ENCODE measurements around the gene LDLRAD4. TPM values are rescaled to one million over a fixed set of nuclear protein-coding genes. Genes with fewer than 3 reads are reported as not detected.

Gene LDLRAD4
- total RNA-seq, 1 donor from 2014 or later = 20.4 TPM

DNA sequence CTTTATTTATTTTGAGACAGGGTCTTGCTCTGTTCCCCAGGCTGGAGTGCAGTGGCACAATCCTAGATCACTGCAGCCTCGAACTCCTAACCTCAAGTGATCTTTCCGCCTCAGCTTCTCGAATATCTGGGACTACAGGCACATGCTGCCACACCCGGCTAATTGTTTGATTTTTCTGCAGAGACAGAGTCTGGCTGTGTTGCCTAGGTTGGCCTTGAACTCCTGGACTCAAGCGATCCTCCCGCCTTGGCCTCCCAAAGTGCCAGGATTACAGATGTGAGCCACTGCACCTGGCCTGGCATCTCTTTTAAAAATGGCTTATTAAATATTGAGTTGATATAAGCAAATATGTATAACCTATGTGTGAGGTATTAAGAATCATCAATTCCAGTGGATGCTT, 298.3 kb downstream of the LDLRAD4 start:
- DNase-seq (ENCODE audit: extremely low spot score, unreplicated experiment) = peak; percentile 32
- Mint-ChIP-seq H3K9me3 (ENCODE audit: unreplicated experiment) (peaks cover 13% of the 10 kb centered on the region), H3K27ac (ENCODE audit: unreplicated experiment) (no peak overlapping the region), H3K4me1 (ENCODE audit: unreplicated experiment) (peaks cover 7% of the 10 kb centered on the region), H3K27me3 (ENCODE audit: unreplicated experiment) (no peaks in the 10 kb centered on the region), H3K4me3 (ENCODE audit: unreplicated experiment) (no peak overlapping the region), H3K36me3 (ENCODE audit: unreplicated experiment) (no peaks in the 10 kb centered on the region)
- TF ChIP-seq, protein P1, sequence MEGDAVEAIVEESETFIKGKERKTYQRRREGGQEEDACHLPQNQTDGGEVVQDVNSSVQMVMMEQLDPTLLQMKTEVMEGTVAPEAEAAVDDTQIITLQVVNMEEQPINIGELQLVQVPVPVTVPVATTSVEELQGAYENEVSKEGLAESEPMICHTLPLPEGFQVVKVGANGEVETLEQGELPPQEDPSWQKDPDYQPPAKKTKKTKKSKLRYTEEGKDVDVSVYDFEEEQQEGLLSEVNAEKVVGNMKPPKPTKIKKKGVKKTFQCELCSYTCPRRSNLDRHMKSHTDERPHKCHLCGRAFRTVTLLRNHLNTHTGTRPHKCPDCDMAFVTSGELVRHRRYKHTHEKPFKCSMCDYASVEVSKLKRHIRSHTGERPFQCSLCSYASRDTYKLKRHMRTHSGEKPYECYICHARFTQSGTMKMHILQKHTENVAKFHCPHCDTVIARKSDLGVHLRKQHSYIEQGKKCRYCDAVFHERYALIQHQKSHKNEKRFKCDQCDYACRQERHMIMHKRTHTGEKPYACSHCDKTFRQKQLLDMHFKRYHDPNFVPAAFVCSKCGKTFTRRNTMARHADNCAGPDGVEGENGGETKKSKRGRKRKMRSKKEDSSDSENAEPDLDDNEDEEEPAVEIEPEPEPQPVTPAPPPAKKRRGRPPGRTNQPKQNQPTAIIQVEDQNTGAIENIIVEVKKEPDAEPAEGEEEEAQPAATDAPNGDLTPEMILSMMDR (IDR thresholded peaks at IDR 0.05) = no peak

DNA sequence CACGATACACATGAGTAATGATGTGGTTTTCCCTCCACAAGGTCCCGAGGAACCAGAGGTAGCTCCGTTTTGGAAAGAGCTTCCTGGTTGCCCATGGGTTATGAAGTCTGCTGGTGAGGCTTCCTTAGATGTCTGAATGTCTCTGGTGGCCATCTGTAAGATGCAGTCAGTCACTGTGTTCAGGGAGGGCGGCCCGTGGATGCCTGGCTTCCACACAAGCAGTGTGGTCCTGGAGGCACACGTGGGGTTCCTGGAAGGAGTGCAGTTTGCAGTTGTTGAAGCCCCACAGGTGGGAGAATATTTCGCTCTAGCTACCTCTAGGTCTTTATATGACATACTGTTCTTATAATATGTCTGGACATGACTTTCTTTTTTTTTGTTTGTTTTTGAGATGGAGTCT, 298.8 kb downstream of the LDLRAD4 start:
- Mint-ChIP-seq H3K4me1 (ENCODE audit: unreplicated experiment) (peaks cover 7% of the 10 kb centered on the region), H3K9me3 (ENCODE audit: unreplicated experiment) (peaks cover 13% of the 10 kb centered on the region), H3K36me3 (ENCODE audit: unreplicated experiment) (no peaks in the 10 kb centered on the region), H3K27me3 (ENCODE audit: unreplicated experiment) (no peaks in the 10 kb centered on the region), H3K4me3 (ENCODE audit: unreplicated experiment) (no peak overlapping the region), H3K27ac (ENCODE audit: unreplicated experiment) (no peak overlapping the region)
- peak; percentile 77 for DNase-seq (ENCODE audit: extremely low spot score, unreplicated experiment)
- TF ChIP-seq, protein P1 (IDR thresholded peaks at IDR 0.05) = no peak

DNA sequence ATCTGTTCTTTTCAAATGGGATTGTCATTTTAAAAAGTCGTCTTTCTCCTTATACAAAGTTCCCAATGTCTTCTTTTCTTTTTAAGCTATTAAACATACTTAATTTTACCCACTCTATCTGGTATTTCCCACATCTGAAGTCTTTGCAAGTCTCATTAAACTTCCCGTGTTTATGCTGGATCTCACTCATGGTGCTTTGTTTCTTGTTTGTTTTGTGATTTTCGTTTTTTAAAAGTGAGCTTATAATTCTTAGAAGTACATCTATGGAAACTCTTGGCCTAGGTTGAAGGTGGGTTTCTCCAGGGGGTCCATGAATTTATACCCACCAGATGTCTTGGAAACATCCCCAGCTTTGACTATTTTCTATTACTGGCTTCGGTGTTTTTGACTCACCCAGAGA, 299.8 kb downstream of the LDLRAD4 start:
- no peak overlapping the region for H3K27ac Mint-ChIP-seq (ENCODE audit: unreplicated experiment)

DNA sequence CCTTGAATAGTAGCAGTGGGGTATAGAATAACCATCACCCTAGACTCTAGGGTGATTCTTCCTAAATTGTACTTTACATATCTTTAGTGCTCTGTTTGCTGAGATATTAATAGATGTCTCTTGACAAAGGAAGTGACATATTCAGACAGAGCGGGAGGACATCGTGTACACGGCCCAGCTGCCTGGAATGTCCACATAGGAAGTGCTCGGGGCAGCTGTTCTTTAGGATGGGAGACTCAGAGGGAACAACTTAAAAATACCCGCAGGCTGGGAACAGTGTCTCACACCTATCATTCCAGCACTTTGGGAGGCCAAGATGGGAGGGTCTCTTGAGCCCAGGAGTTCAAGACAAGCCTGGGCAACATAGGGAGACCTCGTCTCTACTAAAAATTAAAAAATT, 301.7 kb downstream of the LDLRAD4 start:
- H3K27ac Mint-ChIP-seq (ENCODE audit: unreplicated experiment) = no peak overlapping the region
- DNase-seq (ENCODE audit: extremely low spot score, unreplicated experiment) = no peak
- H3K36me3 Mint-ChIP-seq (ENCODE audit: unreplicated experiment) = no peaks in the 10 kb centered on the region
- H3K4me1 Mint-ChIP-seq (ENCODE audit: unreplicated experiment) = no peaks in the 10 kb centered on the region
- TF ChIP-seq, protein P1 (IDR thresholded peaks at IDR 0.05) = no peak
- no peak overlapping the region for H3K4me3 Mint-ChIP-seq (ENCODE audit: unreplicated experiment)
- peaks cover 13% of the 10 kb centered on the region for H3K9me3 Mint-ChIP-seq (ENCODE audit: unreplicated experiment)
- no peaks in the 10 kb centered on the region for H3K27me3 Mint-ChIP-seq (ENCODE audit: unreplicated experiment)

More for the DNA sequence above, 299.8 kb downstream of the LDLRAD4 start:
- H3K9me3 Mint-ChIP-seq (ENCODE audit: unreplicated experiment) = peaks cover 13% of the 10 kb centered on the region
- TF ChIP-seq, protein P1 (IDR thresholded peaks at IDR 0.05) = no peak
- H3K36me3 Mint-ChIP-seq (ENCODE audit: unreplicated experiment) = no peaks in the 10 kb centered on the region
- H3K4me1 Mint-ChIP-seq (ENCODE audit: unreplicated experiment) = peaks cover 3% of the 10 kb centered on the region
- no peak overlapping the region for H3K4me3 Mint-ChIP-seq (ENCODE audit: unreplicated experiment)
- H3K27me3 Mint-ChIP-seq (ENCODE audit: unreplicated experiment) = no peaks in the 10 kb centered on the region
- no peak for DNase-seq (ENCODE audit: extremely low spot score, unreplicated experiment)

DNA sequence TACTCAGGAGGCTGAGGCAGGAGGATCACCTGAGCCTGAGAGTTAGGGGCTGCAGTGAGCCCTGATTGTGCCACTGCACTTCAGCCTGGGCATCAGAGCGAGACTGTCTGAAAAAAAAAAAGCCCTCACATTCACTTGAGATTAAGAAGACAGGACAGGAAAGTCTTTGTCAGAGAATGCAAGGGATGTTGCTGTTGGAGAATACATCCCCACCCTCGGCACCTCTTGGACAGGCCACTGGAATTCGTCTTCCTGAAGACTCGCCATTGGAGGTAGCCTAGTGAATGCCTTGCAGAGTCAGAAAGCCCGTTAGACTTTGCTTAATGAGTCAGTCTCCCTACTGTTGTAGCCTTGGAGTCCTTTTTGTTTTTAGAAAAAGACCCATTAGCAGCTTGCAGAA, 302.2 kb downstream of the LDLRAD4 start:
- Mint-ChIP-seq H3K4me3 (ENCODE audit: unreplicated experiment) (no peak overlapping the region), H3K36me3 (ENCODE audit: unreplicated experiment) (no peaks in the 10 kb centered on the region)
- TF ChIP-seq, protein P1 (IDR thresholded peaks at IDR 0.05) = no peak

More for the DNA sequence above, 302.2 kb downstream of the LDLRAD4 start:
- H3K9me3 Mint-ChIP-seq (ENCODE audit: unreplicated experiment) = peaks cover 13% of the 10 kb centered on the region
- H3K27me3 Mint-ChIP-seq (ENCODE audit: unreplicated experiment) = no peaks in the 10 kb centered on the region
- no peak overlapping the region for H3K27ac Mint-ChIP-seq (ENCODE audit: unreplicated experiment)
- no peaks in the 10 kb centered on the region for H3K4me1 Mint-ChIP-seq (ENCODE audit: unreplicated experiment)
- peak; percentile 42 for DNase-seq (ENCODE audit: extremely low spot score, unreplicated experiment)
